Prostate gland (tissue), 2 donors: Measurements from ENCODE around the gene ECEL1. TPM values are rescaled to one million over a fixed set of nuclear protein-coding genes. Genes with fewer than 3 reads are reported as not detected.
A peak's percentile ranks its signal among the peaks of the same experiment; 100 is the strongest.
"Not testable (repeated sequence)": the region's sequence is repeated elsewhere in the genome, so short reads cannot be mapped to it uniquely, and the experiment has no call there.

ENCODE experiments used
- DNase-seq: peaks from one replicate; pipeline ENCODE4 v3.0.0-alpha.2; 2019; ENCODE audit warnings: low spot score
- H3K27ac ChIP-seq, 2 donors: fragments of 200-600 bp; sonication (generic); 2 replicates each; pipeline ENCODE4 v1.5.1; 2017 to 2019
- H3K27me3 ChIP-seq: fragments of 200-600 bp; sonication (generic); replicated peaks from 2 replicates; pipeline ENCODE4 v1.5.1; 2019; ENCODE audit not compliant: insufficient read depth
- H3K36me3 ChIP-seq, 2 donors: fragments of 200-600 bp; sonication (generic); 1 replicate in 1 of 2; 2 replicates in 1 of 2; pipeline versions ENCODE4 v1.5.1 to v1.8.1; 2017 to 2019
- H3K4me1 ChIP-seq: fragments of 200-600 bp; sonication (generic); replicated peaks from 2 replicates; pipeline ENCODE4 v1.5.1; 2019
- H3K4me3 ChIP-seq, 2 donors: fragments of 200-600 bp; sonication (generic); 2 replicates each; pipeline ENCODE4 v1.5.1; 2017 to 2019
- H3K9me3 ChIP-seq: fragments of 200-600 bp; sonication (generic); 2 replicates; pipeline ENCODE4 v1.5.1; 2017
- CTCF ChIP-seq, 4 experiments: fragments of 200-600 bp in 2 of 4; fragments of 450-650 bp in 2 of 4; sonication (generic) in 2 of 4; IDR thresholded peaks; 1 replicate in 3 of 4; 2 replicates in 1 of 4; pipeline ENCODE4 v1.5.1; 2016 to 2019; ENCODE audit warnings: antibody characterized with exemption in 4 of 4, mild to moderate bottlenecking in 2 of 4, moderate library complexity in 2 of 4
- POLR2A ChIP-seq: fragments of 450-650 bp; IDR thresholded peaks from one replicate; pipeline ENCODE4 v1.6.1; 2016; ENCODE audit warnings: antibody characterized with exemption, mild to moderate bottlenecking
- POLR2AphosphoS5 ChIP-seq: sonication (generic); formaldehyde crosslinking; IDR thresholded peaks from one replicate; pipeline ENCODE4 v1.6.1; 2017; ENCODE audit warnings: antibody characterized with exemption
- WGBS: methylation state at CpG from one replicate; pipeline ENCODE4 v1.1.5; 2018; 5-methylcytosine and 5-hydroxymethylcytosine counted together
- intact Hi-C: fragments of 100-400 bp; cut with DNase I; formaldehyde crosslinking; loops from one replicate; pipeline ENCODE4 v1.14.2; 2022
- total RNA-seq, 2 donors: library from RNA; depleted of rRNA; stranded (reverse); fragments of >200 nt; gene quantifications; one replicate each; pipeline ENCODE4 v1.1.0, GENCODE V29; 2016

Gene ECEL1
- total RNA-seq, 2 donors from 2014 or later: 0.82 to 15.3 TPM

GRCh38 chr2:232441147-232441651, 46.4 kb downstream of the ECEL1 start:
- Histone ChIP-seq H3K9me3 (no peaks in the 10 kb centered on the region), H3K36me3 (no peaks in the 10 kb centered on the region), H3K27ac (no peak overlapping the region), H3K4me3 (no peak overlapping the region), H3K27me3 (no peaks in the 10 kb centered on the region), H3K4me1 (no peaks in the 10 kb centered on the region)
- DNase-seq: no peak
- intact Hi-C loops: no loop called here
- no peak for TF ChIP-seq POLR2AphosphoS5
- 81% methylated on average over 12 of the region's 12 CpGs for WGBS

- H3K27ac ChIP-seq, intact Hi-C loops, H3K36me3 ChIP-seq, H3K27me3 ChIP-seq, H3K4me3 ChIP-seq, H3K4me1 ChIP-seq, H3K9me3 ChIP-seq: not testable (repeated sequence)
- peak; percentile 80 to 98 (median 90) for TF ChIP-seq CTCF (IDR thresholded peaks at IDR 0.05)
- WGBS: 15% methylated on average over 13 of the region's 16 CpGs
- DNase-seq: peak; percentile 76
Measured at GRCh38 chr2:232440220-232441018, 47.2 kb downstream of the ECEL1 start.

- TF ChIP-seq CTCF (IDR thresholded peaks at IDR 0.05): peak in 1 of 4 experiments; percentile 6
- no peak for TF ChIP-seq POLR2AphosphoS5
- Histone ChIP-seq H3K36me3 (no peaks in the 10 kb centered on the region), H3K4me1 (no peaks in the 10 kb centered on the region), H3K4me3 (no peak overlapping the region), H3K27ac (no peak overlapping the region), H3K9me3 (no peaks in the 10 kb centered on the region), H3K27me3 (no peaks in the 10 kb centered on the region)
- 67% methylated on average over 1 of the region's 5 CpGs for WGBS
- intact Hi-C loops: loop anchor here (5.0 kb wide), 1 partner anchor 532 kb away; no protein-coding TSS in a partner anchor
- DNase-seq: no peak
Measured at GRCh38 chr2:232439758-232440135, 47.9 kb downstream of the ECEL1 start.

GRCh38 chr2:232438951-232439757, 48.5 kb downstream of the ECEL1 start:
- Histone ChIP-seq H3K4me3 (no peak overlapping the region), H3K9me3 (no peaks in the 10 kb centered on the region), H3K27ac (no peak overlapping the region), H3K36me3 (no peaks in the 10 kb centered on the region), H3K4me1 (no peaks in the 10 kb centered on the region), H3K27me3 (no peaks in the 10 kb centered on the region)
- peak; percentile 35 to 65 (median 47) for TF ChIP-seq CTCF (IDR thresholded peaks at IDR 0.05)
- no peak for TF ChIP-seq POLR2A
- no peak for TF ChIP-seq POLR2AphosphoS5
- intact Hi-C loops: loop anchor here (5.0 kb wide), 1 partner anchor 532 kb away; no protein-coding TSS in a partner anchor
- 78% methylated on average over 14 of the region's 22 CpGs for WGBS
- DNase-seq: no peak

GRCh38 chr2:232438091-232438490, 49.5 kb downstream of the ECEL1 start:
- 83% methylated on average over 12 of the region's 12 CpGs for WGBS
- Histone ChIP-seq H3K36me3 (no peaks in the 10 kb centered on the region), H3K9me3 (no peaks in the 10 kb centered on the region), H3K4me3 (no peak overlapping the region), H3K4me1 (no peaks in the 10 kb centered on the region), H3K27me3 (no peaks in the 10 kb centered on the region), H3K27ac (no peak overlapping the region)
- intact Hi-C loops: loop anchor here (5.0 kb wide), 1 partner anchor 531 kb away; no protein-coding TSS in a partner anchor
- TF ChIP-seq POLR2AphosphoS5: no peak
- TF ChIP-seq CTCF (IDR thresholded peaks at IDR 0.05): no peak
- no peak for TF ChIP-seq POLR2A
- no peak for DNase-seq
